ENCODE measurements around the gene PNPLA2.

DNA sequence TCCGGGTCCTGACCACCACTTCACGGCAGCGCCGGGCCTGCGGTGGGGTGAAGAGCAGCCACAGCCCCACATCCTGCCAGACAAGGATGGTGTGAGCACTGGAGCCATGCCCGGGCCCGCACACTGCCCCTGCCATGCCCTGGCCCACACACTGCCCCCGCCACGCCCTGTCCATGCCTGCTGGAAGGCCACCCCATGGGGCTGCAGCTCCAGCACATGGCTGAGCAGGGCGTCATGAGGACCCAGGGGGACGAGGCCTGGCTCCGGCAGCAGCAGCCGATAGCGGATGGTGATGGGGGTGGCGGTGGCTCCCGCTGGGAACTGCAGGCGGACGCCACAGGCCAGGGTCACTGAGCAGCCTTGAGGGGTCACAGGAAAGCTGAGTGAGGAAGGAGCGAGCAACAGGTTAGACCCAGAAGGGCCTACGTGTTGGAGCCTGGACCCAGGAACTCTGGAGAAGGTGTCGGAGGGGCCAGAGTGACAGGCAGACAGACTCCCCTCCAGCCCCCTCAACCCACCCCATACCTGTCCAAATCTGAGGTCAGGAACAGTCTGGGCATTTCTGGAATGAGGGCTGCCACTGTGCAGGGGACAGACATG, 16.6 kb upstream of the PNPLA2 start:
- no peak for TF ChIP-seq POLR2A (IDR thresholded peaks at IDR 0.05)
- TF ChIP-seq CTCF (IDR thresholded peaks at IDR 0.05) = no peak

Data from Peyer's patch (tissue), 4 donors.